Cardiac muscle cell (in vitro differentiated cells and primary cell): ENCODE measurements around the gene TMSB10. TPM values are rescaled to one million over a fixed set of nuclear protein-coding genes. Genes with fewer than 3 reads are reported as not detected.

Experiments used
- DNase-seq, 2 donors: peaks; one replicate each; pipeline versions ENCODE4 v3.0.0 to v3.0.0-alpha.2; 2010 to 2017; ENCODE audit warnings: low read depth in 1 of 2, low spot score in 1 of 2
- H3K27ac ChIP-seq: fragments of 200-600 bp; sonication (generic); 2 replicates; pipeline ENCODE4 v1.5.1; 2016
- H3K27me3 ChIP-seq: fragments of 200-600 bp; sonication (generic); 2 replicates; pipeline ENCODE4 v1.6.0; 2016; ENCODE audit warnings: control low read depth
- H3K36me3 ChIP-seq: fragments of 200-600 bp; sonication (generic); 2 replicates; pipeline ENCODE4 v1.5.1; 2016; ENCODE audit warnings: control low read depth
- H3K4me1 ChIP-seq: fragments of 200-600 bp; sonication (generic); 2 replicates; pipeline ENCODE4 v1.8.1; 2017; ENCODE audit warnings: low read depth, mild to moderate bottlenecking, mixed run types
- H3K4me3 ChIP-seq: fragments of 200-600 bp; sonication (generic); 2 replicates; pipeline ENCODE4 v1.5.1; 2016; ENCODE audit warnings: mild to moderate bottlenecking
- H3K9me3 ChIP-seq: fragments of 200-600 bp; sonication (generic); 2 replicates; pipeline ENCODE4 v1.5.1; 2017; ENCODE audit warnings: low read depth, mild to moderate bottlenecking, control low read depth
- polyA plus RNA-seq: library from polyadenylated mRNA; unstranded; fragments of >200 nt; fragmentation: Nextera tagmentation; extraction: Ambion mirVana; gene quantifications from 2 replicates; pipeline ENCODE4 v1.2.1, GENCODE V29; 2016
- total RNA-seq: library from RNA; depleted of rRNA; stranded (reverse); fragments of >200 nt; gene quantifications from 2 replicates; pipeline ENCODE4 v1.2.3, GENCODE V29; 2016
- TF ChIP-seq, protein P1 (sequence below): IDR thresholded peaks from 2 replicates; pipeline ENCODE4 v1.5.1; 2012; ENCODE audit warnings: low read depth, mild to moderate bottlenecking, low read length

Gene TMSB10
- total and polyA plus RNA-seq, 2 experiments from 2014 or later = 1,175 to 1,740 TPM

DNA sequence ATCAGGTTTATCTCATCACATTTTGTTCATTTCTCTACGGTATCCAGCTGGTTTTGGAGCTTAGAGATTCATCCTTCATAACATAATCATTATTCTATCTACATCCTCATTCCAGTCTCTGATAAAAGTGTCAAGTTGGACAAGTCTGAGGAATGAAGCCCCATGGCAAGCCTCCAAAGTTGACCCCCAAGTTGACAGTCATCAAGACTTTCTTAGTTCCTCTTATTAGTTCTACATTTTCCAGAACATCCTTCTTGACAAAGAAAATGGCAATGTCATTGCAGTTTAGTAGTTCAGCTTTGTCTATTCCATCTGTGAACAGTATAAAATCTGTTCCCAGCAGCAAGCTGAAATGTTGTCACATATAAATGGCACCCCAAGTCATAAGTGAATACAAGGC is 4.5 kb upstream of the TMSB10 start:
- Histone ChIP-seq H3K4me3 (no peak overlapping the region), H3K9me3 (no peaks in the 10 kb centered on the region), H3K36me3 (no peaks in the 10 kb centered on the region), H3K27me3 (no peaks in the 10 kb centered on the region), H3K27ac (no peak overlapping the region), H3K4me1 (no peaks in the 10 kb centered on the region)
- TF ChIP-seq, protein P1, sequence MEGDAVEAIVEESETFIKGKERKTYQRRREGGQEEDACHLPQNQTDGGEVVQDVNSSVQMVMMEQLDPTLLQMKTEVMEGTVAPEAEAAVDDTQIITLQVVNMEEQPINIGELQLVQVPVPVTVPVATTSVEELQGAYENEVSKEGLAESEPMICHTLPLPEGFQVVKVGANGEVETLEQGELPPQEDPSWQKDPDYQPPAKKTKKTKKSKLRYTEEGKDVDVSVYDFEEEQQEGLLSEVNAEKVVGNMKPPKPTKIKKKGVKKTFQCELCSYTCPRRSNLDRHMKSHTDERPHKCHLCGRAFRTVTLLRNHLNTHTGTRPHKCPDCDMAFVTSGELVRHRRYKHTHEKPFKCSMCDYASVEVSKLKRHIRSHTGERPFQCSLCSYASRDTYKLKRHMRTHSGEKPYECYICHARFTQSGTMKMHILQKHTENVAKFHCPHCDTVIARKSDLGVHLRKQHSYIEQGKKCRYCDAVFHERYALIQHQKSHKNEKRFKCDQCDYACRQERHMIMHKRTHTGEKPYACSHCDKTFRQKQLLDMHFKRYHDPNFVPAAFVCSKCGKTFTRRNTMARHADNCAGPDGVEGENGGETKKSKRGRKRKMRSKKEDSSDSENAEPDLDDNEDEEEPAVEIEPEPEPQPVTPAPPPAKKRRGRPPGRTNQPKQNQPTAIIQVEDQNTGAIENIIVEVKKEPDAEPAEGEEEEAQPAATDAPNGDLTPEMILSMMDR = no peak
- DNase-seq = no peak

DNA sequence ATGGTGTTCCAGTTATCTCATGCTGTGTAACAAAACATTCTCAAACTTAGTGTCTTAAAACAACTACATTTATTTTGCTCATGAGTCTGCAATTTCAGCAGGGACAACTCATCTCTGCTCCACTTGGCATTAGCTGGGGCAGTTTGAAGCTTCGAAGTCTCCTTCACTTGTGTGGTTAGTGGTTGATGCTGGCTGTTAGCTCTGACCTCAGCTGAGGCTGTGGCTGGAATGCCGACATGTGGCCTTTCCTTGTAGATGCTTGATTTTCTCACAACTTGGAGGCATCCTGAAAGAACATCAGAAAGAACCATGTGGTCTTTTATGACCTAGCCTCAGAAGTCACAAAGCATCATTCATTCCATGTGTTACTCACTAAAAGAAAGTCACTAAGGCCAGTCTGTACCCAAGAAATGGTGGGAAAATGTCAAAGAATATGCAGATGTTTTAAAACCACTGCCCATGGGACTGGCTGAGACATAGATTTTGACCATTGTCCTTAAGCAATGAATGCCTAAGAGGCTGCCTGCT is 3.8 kb upstream of the TMSB10 start:
- no peaks in the 10 kb centered on the region for H3K36me3 ChIP-seq
- H3K27me3 ChIP-seq = no peaks in the 10 kb centered on the region
- peak in 1 of 2 donors; percentile 82 for DNase-seq
- no peaks in the 10 kb centered on the region for H3K9me3 ChIP-seq
- TF ChIP-seq, protein P1 = no peak
- no peak overlapping the region for H3K4me3 ChIP-seq
- no peak overlapping the region for H3K27ac ChIP-seq
- no peaks in the 10 kb centered on the region for H3K4me1 ChIP-seq

DNA sequence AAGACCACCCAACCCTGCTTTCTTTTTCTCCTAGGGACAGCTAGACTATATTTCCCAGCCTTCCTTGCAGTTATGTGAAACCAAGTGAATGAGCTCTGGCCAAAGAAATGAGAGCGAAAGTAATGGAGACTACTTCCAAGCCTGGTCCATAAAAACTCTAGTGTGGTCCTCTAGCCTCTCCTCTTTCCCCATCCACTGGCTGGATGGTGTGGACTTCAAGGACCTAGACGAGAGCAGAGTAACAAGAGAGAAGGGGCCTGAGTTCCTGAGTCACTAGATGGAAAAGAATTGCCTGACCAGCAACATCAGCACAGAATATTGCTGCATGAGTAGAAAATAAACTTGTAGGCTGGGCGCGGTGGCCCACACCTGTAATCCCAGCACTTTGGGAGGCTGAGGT is 2.9 kb upstream of the TMSB10 start:
- Histone ChIP-seq H3K27me3 (no peaks in the 10 kb centered on the region), H3K27ac (no peak overlapping the region), H3K4me3 (no peak overlapping the region), H3K36me3 (no peaks in the 10 kb centered on the region), H3K4me1 (no peaks in the 10 kb centered on the region), H3K9me3 (no peaks in the 10 kb centered on the region)
- no peak for DNase-seq
- TF ChIP-seq, protein P1 = no peak

DNA sequence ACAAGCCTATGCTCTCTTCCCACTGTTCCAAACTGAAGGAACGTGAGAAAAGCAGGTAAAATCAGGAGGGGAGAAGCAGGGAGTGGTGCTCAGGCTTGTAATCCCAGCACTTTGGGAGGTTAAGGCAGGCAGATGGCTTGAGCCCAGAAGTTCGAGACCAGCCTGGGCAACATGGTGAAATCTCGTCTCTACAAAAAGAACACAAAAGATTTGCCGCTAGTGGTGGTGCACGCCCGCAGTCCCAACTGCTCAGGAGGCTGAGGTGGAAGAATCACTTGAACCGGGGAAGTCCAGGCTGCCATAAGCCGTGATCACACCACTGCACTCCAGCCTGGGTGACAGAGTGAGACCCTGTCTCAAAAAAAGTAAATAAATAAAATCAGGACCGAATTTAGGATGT is 1.3 kb upstream of the TMSB10 start:
- DNase-seq = no peak
- H3K9me3 ChIP-seq = no peaks in the 10 kb centered on the region
- no peak overlapping the region for H3K4me3 ChIP-seq
- no peak overlapping the region for H3K27ac ChIP-seq
- TF ChIP-seq, protein P1 = no peak
- no peaks in the 10 kb centered on the region for H3K4me1 ChIP-seq
- no peaks in the 10 kb centered on the region for H3K36me3 ChIP-seq
- H3K27me3 ChIP-seq = no peaks in the 10 kb centered on the region

DNA sequence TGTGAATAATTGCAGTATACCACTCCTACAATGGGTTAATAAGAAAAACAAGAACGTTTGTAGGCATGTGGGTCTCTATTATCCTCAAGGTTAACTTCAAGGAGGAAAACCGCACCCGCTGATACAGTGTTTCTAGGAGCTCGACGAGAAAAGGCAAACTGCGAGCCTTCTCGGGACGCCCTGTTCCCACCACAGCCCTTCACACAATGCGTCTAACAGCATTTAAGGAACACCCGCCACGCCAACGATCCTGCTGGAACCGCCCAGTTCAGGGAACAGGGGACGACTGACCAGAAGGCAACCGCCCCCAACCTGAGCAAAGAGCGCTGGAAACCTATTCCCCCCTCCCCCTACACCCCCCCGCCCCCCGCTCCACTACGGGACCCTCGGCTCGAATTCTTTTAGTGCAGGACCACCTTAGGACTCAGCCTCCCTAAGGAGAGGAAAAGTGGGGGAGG is 710 bp upstream of the TMSB10 start:
- Histone ChIP-seq H3K27me3 (no peaks in the 10 kb centered on the region), H3K36me3 (no peaks in the 10 kb centered on the region), H3K27ac (no peak overlapping the region), H3K4me1 (no peaks in the 10 kb centered on the region), H3K4me3 (peak overlapping the region; percentile 71), H3K9me3 (no peaks in the 10 kb centered on the region)
- peak; percentile 66 to 83 for DNase-seq
- TF ChIP-seq, protein P1 = no peak
